Kidney glomerular epithelial cell (primary cell): ENCODE data around the gene SNX8.
A peak's percentile ranks its signal among the peaks of the same experiment; 100 is the strongest.

ENCODE experiments used
- DNase-seq: peaks from one replicate; lab custom pipeline; 2025; lab: John Stamatoyannopoulos, UW

SNX8 gene

GRCh38 chr7:2244404-2244995, 69.7 kb downstream of the SNX8 start:
- DNase-seq = no peak

DNA sequence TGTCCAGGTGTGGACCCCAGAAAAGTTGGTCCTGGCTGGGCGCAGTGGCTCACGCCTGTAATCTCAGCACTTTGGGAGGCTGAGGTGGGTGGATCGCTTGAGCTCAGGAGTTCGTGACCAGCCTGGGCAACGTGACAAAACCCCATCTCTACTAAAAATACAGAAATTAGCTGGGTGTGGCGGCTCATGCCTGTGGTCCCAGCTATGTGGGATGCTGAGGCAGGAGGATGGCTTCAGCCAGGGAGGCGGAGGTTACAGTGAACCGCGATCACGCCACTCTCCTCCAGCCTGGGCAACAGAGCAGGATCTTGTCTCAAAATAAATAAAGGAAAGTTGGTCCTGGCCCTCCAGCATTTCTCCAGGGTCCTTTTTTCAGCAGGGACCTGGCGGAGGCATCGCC, 70.8 kb downstream of the SNX8 start:
- no peak for DNase-seq

- DNase-seq = no peak
These were observed 71.5 kb downstream of the SNX8 start for GRCh38 chr7:2242541-2243429.

DNA sequence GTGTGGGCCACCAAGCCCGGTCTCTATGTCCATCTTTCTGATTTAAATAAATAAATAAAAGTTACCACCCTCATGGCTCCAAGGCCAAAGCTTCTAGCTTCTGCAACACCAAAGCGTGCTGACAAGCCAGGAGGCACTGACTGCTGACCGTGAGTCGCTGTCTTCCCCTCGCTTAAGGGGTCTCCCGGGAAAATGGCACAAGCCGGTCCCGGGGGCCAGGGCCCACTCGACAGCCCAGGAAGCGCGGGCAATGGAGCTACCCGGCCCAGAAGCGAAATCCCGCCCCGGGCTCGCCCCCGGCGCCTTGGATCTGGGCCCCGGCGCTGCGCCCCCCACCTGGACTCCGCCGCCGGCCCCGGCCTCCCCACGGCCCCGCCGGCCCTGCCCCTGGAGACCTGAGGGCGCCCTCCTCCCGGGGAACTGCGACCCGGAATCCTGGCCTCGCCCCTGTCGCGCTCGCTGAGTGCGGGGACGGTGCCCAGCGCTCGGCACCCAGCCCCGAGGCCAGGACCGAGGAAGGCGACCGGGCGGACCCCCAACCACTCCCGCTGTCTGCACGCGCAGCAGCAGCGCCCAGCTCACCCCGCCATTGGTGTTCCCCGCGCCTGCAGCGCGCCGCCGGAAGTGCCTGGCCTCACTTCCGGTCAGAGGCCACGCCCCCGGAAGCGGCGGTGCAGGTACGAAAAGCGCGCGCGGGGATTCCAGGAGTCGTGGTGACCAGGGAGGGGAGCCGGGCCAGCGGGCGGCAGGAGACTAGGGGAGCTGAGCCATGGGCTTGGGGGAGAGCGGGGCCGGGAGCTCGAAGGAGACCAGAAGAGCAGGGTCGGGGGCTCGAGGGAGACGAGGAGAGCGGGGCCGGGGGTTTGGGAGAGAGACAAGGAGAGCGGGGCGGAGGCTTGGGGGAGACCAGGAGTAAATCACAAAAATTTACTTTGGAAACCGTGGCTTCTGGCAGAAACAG, 72.4 kb downstream of the SNX8 start, which contains the start of the genes MRM2 and NUDT1:
MRM2 (minus strand) TSS at position 626 of the 961 bp plus-strand sequence; CDS start at position 590, 36 bp downstream.
NUDT1 (plus strand) TSS at position 647 of the 961 bp plus-strand sequence. CDS start 2,349 bp downstream, outside the sequence.
- peak; percentile 72 for DNase-seq

DNA sequence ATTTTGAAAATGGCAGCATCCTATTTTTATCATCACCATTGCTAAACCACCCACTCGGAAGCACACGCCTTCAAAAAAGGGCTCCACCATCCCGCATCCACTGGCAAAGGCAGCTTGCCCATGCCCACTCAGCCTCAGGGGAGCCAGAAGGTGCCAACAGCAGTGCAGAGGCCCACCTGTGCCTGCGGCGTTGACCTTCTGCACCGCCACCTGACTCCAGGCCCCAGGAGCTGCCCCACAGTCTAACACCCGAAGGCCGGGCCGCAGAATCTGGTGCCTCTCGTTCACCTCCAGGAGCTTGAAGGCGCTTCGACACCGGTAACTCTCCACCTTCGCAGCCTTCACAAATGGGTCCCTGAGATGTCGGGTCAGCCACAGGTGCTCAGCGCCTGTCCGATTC, 75.0 kb downstream of the SNX8 start:
- DNase-seq = no peak

- DNase-seq = no peak
These were observed 77.1 kb downstream of the SNX8 start for GRCh38 chr7:2237109-2237602.

- no peak for DNase-seq
These were observed 80.3 kb downstream of the SNX8 start for GRCh38 chr7:2233926-2234325.

GRCh38 chr7:2232766-2233520, 81.3 kb downstream of the SNX8 start, which contains the start of gene MAD1L1:
MAD1L1 (minus strand) TSS chr7:2232945; CDS start chr7:2230133, 2,812 bp downstream.
- DNase-seq = peak; percentile 34

DNA sequence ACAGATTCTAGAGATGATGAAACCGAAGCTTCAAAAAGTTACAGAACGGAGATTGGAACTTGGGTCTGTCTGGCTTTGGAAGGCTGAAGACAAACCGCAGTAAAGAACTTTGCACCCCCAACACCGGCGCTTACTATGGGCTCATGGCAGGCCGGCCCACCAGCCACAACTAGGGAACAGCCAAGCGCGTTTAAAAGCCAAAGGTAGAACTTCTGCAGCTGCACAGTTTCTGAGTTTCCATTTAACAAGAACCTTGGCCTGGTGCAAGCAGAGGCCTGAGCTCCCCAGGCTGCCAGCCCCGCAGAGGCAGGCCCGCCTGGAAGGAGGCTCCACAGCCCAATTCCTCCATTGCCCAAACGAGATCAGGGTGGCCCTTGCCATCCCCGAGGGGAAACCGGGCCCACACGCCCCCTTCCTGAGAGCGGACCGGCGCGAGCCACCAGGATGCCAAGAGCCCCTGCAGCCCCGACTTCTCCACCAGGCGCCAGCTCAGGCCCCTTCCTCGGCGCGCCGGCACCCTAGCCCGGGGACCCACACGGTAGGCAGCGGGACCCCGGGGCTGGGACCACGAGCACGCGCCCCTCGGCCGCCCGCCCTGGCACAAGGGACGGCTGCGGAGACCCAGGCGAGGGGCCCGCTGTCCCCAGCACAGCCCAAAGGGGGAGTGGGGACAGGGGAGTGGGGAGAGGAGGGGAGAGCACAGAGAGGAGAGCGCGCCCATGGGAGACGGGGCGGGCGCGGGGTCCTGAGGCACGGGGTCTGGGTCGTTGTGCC, 82.1 kb downstream of the SNX8 start:
- DNase-seq = no peak

- DNase-seq = no peak
These were observed 83.4 kb downstream of the SNX8 start for GRCh38 chr7:2230882-2231281.

- DNase-seq = no peak
These were observed 84.0 kb downstream of the SNX8 start for GRCh38 chr7:2230226-2230625.

- no peak for DNase-seq
These were observed 84.8 kb downstream of the SNX8 start for GRCh38 chr7:2229467-2229866.

- DNase-seq = no peak
These were observed 85.3 kb downstream of the SNX8 start for GRCh38 chr7:2228921-2229320.

- no peak for DNase-seq
These were observed 86.5 kb downstream of the SNX8 start for GRCh38 chr7:2227699-2228098.

DNA sequence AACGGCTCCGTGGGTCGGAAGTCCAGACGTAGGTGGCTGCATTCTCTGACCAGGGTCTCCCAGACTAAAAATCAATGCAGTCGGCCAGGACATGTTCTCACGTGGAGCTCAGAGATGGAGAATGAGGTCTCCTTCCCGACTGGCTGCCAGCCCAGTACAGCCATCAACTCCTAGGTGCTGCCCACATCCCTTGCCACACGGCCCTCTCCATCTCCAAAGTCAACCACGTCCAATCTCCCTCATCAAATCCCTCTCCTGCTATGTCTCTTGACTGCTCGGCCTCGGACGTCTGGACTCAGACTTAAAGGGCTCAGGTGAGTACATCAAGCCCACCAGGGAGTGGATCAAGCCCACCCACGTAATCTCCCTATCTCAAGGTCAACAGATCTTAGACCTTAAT, 88.4 kb downstream of the SNX8 start:
- no peak for DNase-seq

GRCh38 chr7:2225336-2225735, 88.9 kb downstream of the SNX8 start:
- DNase-seq = no peak

- no peak for DNase-seq
These were observed 89.3 kb downstream of the SNX8 start for GRCh38 chr7:2224934-2225333.

GRCh38 chr7:2224491-2224928, 89.7 kb downstream of the SNX8 start:
- no peak for DNase-seq

DNA sequence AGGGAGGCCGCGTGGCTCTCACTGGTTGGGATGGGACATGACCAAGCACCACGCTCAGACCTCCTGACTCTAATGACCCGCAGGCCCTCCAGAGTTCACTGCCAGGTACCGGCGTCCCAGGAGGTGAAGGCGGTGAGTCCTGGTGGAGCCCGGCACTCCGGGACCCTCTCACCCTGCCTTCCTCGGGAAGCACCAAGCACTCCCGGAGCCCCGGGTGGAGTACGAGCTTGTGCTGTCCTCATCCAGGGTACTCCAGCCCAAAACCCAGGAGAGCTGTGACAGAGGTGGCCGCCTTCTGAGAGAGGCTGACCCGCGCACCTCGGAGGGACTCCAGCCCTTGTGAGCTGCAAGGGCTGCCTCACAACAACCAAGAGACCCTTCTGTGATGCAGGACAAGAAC, 90.9 kb downstream of the SNX8 start:
- DNase-seq = no peak

- no peak for DNase-seq
These were observed 91.7 kb downstream of the SNX8 start for GRCh38 chr7:2222516-2222915.
